ENCODE results near the gene FAM3B.
"Not testable (repeated sequence)": the region's sequence is repeated elsewhere in the genome, so short reads cannot be mapped to it uniquely, and the experiment has no call there.

Gene FAM3B

GRCh38 chr21:41350436-41351155, 34.0 kb downstream of the FAM3B start:
- DNase-seq, result no peak

GRCh38 chr21:41357546-41357945, 40.9 kb downstream of the FAM3B start:
- DNase-seq, result no peak

DNA sequence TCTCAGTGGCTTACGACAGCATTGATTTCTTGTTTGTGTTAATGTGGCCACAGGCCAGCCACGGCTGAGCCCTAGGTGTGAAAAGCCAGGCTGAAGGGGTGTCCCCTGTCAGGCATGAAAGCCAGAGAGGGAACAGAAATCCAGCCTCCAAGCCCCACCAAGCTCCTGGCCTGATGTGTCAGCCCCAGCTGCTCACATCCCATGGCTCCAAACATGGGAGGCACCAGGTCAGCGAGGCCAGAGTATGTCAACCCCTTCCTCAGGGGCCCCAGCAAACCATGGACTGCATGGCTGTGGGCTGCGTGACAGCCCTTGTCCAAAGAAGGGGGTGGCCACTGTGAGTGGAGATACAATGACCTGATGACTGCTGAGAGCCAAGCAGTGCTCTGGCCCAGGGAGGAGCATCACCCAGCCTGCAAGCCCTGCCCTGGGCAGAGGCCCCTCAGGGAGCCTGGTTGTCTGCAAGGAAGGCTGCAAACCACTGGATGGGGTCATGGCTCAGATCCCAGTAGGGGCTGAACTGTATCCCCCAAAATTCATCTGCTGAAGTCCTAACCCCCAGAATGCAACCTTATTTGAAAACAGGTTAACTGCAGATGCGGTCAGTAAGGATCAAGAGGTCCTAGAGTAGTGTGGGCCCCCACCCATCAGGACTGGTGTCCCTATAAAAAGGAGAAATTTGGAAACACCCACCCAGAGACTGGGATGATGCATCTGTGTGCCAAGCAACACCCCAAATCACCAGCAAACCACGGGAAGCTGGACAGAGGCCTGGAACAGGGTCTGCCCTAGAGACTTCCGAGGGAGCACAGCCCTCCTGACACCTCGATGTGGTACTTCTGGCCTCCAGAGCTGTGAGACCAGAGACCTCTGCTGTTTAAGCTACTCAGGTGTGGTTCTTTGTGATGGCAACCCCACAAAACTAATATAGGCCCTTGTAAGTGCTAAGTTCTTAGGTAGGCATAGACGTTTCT, 41.9 kb downstream of the FAM3B start:
- no peak for DNase-seq

- DNase-seq, result no peak
These were observed 42.7 kb downstream of the FAM3B start for GRCh38 chr21:41359286-41359685.

- not testable (repeated sequence) for DNase-seq
These were observed 43.1 kb downstream of the FAM3B start for GRCh38 chr21:41359754-41360071.

DNA sequence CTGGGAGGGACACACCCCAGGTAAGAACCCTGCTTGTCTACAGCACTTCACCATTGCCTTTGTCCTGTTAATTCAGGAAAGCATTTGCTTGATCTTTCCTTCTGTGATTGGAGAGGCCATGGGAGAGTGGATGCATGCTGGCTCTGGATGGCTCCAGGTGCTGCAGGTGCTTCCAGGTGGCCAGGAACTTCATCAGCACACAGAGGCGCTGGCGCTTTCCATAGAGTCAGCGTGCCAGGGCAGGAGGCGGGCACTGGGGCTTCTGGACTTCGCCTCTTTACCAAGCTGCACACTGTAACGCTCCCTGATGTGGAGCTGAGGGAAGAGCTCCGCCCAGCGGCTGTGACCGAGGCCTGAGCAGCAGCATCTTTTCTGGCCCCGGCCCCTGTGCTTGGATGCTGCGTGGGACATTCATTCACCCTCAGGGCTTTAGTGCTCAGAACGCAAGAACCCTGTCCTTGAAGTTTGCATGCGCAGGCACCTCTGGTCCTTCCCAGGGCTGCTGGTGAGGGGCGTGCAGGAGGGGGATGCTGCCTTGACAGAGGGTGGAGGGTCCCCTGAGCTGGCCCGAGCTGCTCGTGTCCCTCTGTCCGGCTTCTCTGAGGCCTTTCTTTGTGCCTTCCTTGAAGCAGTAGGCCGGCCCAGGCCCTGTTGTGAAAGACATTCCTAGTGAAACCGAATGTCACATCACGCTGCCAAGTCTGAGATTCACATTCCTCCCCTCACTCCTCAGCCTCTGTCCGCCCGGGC, 43.6 kb downstream of the FAM3B start:
- peak; percentile 72 to 92 for DNase-seq

DNA sequence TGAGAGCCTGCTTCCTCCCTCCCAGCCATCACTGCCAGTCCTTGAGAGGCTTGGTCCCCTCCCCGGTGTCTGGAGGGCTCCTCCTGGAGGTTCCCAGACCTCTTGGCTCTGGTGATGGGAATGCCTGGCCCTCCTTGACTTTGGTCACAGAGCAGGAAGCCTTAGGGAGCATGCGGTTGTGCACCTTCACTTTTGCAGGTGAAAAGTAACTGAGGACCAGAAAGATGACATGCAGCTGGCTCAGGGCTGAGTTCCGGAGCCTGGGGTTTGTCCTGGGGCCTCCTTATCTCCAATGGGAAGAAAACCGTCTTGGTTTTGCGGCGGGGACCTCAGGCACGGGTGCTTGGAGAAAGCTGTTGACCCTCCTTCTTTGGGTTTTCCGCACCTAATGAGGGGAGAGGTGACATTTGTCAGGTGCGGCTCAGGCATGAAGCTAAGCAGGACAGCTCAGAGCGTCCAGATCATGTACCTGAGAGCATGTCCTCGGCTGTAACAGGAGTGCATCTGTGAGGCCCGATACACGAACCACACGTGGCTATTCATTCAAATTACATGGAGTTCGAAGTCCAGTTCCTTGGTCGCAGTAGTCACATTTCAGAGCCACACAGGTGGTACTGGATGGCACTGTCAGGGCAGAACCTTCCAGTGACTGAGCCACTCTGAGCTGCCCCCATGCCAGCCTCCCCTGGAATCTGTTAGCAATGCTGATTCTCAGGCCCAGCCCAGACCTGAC, 44.6 kb downstream of the FAM3B start:
- peak in 1 of 2 experiments; percentile 42 for DNase-seq

DNA sequence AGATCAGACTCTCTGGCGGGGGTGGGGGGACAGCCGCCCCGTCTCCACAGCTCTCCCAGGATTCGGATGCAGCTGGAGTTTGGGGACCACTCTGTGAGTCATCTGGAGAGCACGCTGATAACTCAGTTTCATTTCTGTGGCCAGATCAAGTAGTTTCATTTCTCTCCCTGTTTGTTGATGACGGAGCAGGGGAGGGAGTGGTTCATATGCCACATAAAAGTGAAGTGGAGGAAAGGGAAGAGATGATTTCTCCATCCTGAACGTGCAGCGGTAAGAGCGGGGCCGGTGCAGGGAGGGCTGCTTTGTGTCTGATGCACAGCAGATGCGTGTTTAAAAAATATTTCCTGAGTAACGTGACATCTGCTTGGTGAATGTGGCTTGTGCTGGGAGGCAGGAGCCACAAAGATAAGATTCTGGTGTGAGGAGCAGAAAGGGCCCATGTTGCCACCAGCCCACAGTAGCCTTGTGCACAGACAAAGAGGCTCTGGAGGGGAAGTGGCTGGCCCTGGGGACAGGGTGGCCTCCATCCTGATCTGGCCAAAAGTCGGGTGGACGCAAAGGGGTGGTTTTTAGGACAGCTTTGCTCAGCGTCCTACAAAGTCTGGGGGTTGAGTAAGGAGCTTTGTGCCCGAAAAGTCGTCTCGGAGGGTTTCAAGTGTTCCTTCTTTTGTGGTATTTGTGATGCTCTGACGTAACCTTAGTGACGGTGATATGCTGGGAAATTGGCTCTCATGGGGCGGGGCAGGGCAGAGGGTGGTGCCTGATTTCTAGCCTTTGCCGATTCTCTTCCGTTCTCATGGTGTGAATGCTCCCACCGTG, 45.4 kb downstream of the FAM3B start, which contains the start of gene MX2:
TSS of gene MX2 (plus strand) at position 242 of the 819 bp plus-strand sequence. CDS start 14,880 bp downstream, outside the sequence.
- DNase-seq, result no peak

GRCh38 chr21:41362605-41363369, 46.2 kb downstream of the FAM3B start:
- no peak for DNase-seq

DNA sequence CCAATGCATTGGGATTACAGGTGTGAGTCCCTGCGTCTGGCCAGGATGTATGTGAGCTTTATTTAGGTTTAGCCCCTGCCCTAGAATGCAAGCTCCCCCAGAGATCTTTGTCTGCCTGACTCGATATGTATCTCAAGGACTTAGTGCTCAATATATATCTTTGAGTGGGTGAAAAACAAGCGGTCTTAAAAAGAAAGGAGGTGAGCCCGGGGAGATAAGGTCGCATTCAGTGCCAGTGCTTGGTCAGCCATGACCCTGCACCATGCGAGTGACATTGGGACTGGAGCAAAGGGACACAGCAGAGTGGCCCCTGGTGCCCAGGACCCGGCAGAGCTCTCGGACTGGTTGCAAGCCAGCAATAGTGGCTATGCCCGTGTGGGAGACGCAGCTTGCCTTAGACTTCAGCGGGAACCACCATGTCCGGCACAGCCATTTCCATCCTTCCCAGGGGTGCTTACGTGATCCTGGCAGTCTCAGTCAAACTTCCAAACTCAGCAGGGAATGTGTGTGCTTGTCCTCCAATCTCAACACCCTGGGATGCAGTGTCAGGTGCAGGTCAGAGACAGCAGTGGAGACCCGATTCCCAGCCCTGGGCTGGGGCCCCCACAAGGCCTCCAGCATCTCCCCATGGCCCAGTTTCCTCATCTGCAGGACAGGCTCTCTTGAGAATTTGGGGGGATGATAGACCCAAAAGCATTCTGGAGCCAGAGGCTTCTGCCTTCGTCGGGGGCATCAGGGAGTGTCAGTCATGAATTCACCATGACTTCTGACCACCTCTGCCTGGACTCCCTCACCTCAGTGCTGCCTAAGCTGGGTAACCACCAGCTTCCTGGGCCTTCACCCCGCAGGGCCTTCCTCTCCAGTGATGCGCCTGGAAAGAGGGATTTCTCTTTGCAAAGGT, 47.0 kb downstream of the FAM3B start:
- no peak for DNase-seq

DNA sequence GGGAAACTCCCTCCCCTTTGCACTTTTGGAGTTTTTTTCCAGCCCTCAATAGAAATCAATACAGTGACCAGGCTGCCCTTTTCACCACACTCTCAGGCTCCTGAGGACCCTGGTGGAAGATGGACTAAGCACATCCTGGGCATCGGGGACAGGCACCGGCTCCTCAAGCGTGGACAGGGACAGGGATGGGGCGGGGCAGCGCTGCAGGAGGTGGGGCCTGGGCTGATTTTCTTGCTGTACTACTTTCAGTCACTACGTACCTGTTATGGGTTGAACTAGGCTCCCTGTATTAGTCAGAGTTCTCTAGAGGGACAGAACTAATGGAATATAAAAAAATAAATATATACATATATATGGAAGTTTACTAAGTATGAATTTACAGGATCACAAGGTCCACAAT, 47.7 kb downstream of the FAM3B start:
- no peak for DNase-seq

GRCh38 chr21:41365377-41366107, 48.9 kb downstream of the FAM3B start:
- no peak for DNase-seq

GRCh38 chr21:41366522-41367151, 50.0 kb downstream of the FAM3B start:
- DNase-seq, result peak in 1 of 2 experiments; percentile 19

GRCh38 chr21:41367301-41367944, 50.8 kb downstream of the FAM3B start:
- DNase-seq, result peak; percentile 16 to 60

- no peak for DNase-seq
These were observed 51.5 kb downstream of the FAM3B start for GRCh38 chr21:41367945-41368734.

- no peak for DNase-seq
These were observed 52.1 kb downstream of the FAM3B start for GRCh38 chr21:41368735-41369104.
